Measurements from ENCODE around the gene STEAP4. TPM values are rescaled to one million over a fixed set of nuclear protein-coding genes. Genes with fewer than 3 reads are reported as not detected.

STEAP4 gene
- total RNA-seq, 2 donors from 2014 or later: 9.6 to 44.2 TPM

- H3K4me1 ChIP-seq: peaks cover 0 to 2% of the 10 kb centered on the region in 2 donors
- no peaks in the 10 kb centered on the region for H3K36me3 ChIP-seq
- H3K27me3 ChIP-seq: no peaks in the 10 kb centered on the region
- TF ChIP-seq CTCF (IDR thresholded peaks at IDR 0.05): no peak
- DNase-seq (ENCODE audit: low spot score): no peak
- H3K4me3 ChIP-seq: no peak overlapping the region
- H3K9me3 ChIP-seq: no peaks in the 10 kb centered on the region
- H3K27ac ChIP-seq: no peak overlapping the region
These were observed 80.5 kb downstream of the STEAP4 start for GRCh38 chr7:88226201-88226600.

- H3K4me1 ChIP-seq: peaks cover 0 to 9% of the 10 kb centered on the region in 2 donors
These were observed 82.0 kb downstream of the STEAP4 start for GRCh38 chr7:88224601-88225275.

GRCh38 chr7:88223265-88223664, 83.4 kb downstream of the STEAP4 start:
- no peak overlapping the region for H3K4me3 ChIP-seq
- H3K36me3 ChIP-seq: no peaks in the 10 kb centered on the region
- no peaks in the 10 kb centered on the region for H3K27me3 ChIP-seq
- H3K27ac ChIP-seq: no peak overlapping the region
- no peak for TF ChIP-seq CTCF (IDR thresholded peaks at IDR 0.05)
- no peaks in the 10 kb centered on the region for H3K9me3 ChIP-seq
- H3K4me1 ChIP-seq: peaks cover 0 to 13% of the 10 kb centered on the region in 2 donors
- DNase-seq (ENCODE audit: low spot score): no peak

More at GRCh38 chr7:88224601-88225275, 82.0 kb downstream of the STEAP4 start:
- no peak for TF ChIP-seq CTCF (IDR thresholded peaks at IDR 0.05)
- no peaks in the 10 kb centered on the region for H3K9me3 ChIP-seq
- H3K4me3 ChIP-seq: no peak overlapping the region
- no peak for DNase-seq (ENCODE audit: low spot score)
- no peaks in the 10 kb centered on the region for H3K27me3 ChIP-seq
- H3K27ac ChIP-seq: no peak overlapping the region
- H3K36me3 ChIP-seq: no peaks in the 10 kb centered on the region

Other genes starting within 250 kb of the STEAP4 start
- 10 to 100 TPM; 42.5 to 63.4 TPM for gene SRI, start 86.9 kb downstream of the STEAP4 start, total RNA-seq

Data from right atrium auricular region (tissue), 2 donors.